HG03025 (cell line): Measurements from ENCODE around the gene GRAMD1A.

Source experiments
- ATAC-seq: cut with Tn5 transposase; IDR thresholded peaks from one replicate; pipeline ENCODE4 v1.9.1; 2021; ENCODE audit warnings: mild to moderate bottlenecking, moderate library complexity; ENCODE audit not compliant: unreplicated experiment, low FRiP score

GRAMD1A gene

DNA sequence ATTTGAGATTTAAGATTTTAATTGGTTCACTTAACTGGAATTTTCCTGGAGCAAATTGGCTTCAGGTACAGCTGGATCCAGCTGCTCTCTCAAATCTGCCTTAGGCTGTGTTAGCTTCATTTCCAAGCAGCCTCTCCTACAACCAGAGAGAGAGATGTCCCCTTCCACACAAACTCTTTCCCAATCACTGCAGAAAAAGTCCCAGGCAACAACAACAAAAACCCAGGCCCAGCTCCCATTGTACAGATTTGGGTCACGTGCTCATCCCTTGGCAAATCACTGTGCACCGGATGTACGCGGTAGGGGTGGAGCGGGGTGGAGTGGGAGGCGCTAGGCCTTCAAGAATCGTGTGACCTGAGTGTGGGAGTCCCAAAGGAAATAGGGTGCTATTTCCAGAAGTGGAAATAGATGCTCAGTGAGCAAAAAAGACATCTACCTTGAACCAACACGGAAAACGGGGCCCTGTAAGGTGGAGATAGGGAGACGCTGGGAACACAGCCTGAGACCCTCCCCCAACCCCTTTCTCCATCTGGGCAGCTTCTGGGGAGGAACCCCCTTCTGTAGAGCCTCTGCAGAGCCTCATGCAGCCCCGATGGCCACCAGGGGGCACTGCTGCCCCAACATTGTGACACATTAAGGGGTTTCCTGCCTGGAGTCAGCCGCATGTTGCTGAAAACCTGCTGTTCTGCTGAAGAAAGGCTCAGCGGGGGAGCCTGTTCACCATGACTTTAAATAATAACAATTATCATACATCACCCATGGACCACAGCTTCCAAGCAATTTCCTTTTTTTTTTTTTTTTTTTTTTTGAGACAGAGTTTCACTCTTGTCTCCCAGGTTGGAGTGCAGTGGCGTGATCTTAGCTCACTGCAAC is 66.8 kb downstream of the GRAMD1A start:
- no peak for ATAC-seq

- ATAC-seq, result no peak
Observed at GRCh38 chr19:35068941-35069634, 69.0 kb downstream of the GRAMD1A start.

GRCh38 chr19:35069696-35070095 is 69.6 kb downstream of the GRAMD1A start:
- no peak for ATAC-seq

DNA sequence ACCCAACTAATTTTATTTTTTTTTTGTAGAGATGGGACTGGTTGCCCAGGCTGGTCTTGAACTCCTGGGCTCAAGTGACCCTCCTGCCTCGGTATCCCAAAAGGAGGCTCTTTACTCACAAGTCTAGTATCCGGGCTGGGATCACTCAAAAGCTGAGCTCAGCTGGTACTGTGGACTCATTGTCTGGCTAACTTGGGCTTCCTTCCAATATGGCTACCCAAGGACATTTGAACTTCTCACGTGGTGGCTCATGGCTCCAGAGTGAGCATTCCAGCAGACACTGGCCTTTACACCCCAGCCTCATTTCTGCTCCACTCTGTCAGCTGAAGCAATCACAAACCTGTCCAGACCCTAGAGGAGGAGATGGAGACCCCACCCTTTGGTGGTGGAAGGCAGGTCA is 70.3 kb downstream of the GRAMD1A start:
- ATAC-seq, result no peak

DNA sequence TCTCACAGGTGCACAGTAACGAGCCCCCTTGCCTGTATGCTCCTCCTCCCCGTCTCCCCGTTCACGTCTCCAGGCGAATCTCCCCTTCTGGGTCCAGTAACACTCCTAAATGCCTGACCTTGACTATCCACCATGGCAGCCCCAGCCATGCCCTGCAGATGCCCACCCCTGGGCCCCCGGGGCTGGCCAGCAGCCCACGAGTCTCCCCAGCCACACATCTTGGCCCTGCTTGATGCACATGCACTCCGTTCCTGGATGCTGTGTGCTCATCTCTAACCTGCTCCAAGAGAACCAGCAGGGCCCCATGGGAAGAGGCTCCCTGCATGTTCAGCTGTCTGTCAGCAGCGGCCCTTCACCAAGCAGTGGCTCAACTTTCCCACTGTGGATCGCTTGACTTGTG is 73.4 kb downstream of the GRAMD1A start:
- no peak for ATAC-seq

GRCh38 chr19:35073941-35074340 is 73.8 kb downstream of the GRAMD1A start:
- no peak for ATAC-seq

- no peak for ATAC-seq
Observed at GRCh38 chr19:35074426-35075201, 74.5 kb downstream of the GRAMD1A start.

GRCh38 chr19:35075202-35076025 is 75.3 kb downstream of the GRAMD1A start:
- no peak for ATAC-seq

DNA sequence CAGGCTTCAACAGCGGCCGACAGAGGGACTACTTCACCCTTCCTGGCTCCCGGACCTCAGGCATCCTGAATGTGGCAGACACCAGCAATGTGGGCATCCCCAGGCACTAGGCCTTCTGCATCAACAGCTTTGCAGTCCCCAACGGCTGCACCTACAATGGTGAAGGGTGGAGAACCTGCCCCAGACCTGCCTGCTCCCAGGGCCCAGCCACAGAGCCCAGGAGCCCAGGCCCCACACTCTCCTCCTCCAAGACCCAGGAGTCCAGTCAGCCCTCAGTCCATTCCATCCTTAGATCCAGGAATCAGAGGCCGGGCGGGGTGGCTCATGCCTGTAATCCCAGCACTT is 75.9 kb downstream of the GRAMD1A start:
- no peak for ATAC-seq
